Spleen (tissue), 7 donors: ENCODE results near the gene ISY1.

ENCODE experiments used
- POLR2A ChIP-seq, 3 donors: fragments of 450-650 bp; IDR thresholded peaks; one replicate each; pipeline ENCODE4 v1.5.1; 2017; ENCODE audit warnings: antibody characterized with exemption in 3 of 3, mild to moderate bottlenecking in 1 of 3
- POLR2AphosphoS5 ChIP-seq, 3 donors: sonication (generic); formaldehyde crosslinking; IDR thresholded peaks; one replicate each; pipeline ENCODE4 v1.5.1; 2017; ENCODE audit warnings: antibody characterized with exemption in 3 of 3
- TF ChIP-seq, protein P1 (sequence below), 11 experiments: fragments of 200-600 bp in 7 of 11; fragments of 450-650 bp in 4 of 11; sonication (generic) in 4 of 11; IDR thresholded peaks in 8 of 11; conservative IDR thresholded peaks in 3 of 11; 1 replicate in 7 of 11; 2 replicates in 4 of 11; pipeline versions ENCODE4 v1.4.0 to v1.8.0; 2016 to 2021; ENCODE audit warnings: antibody characterized with exemption in 11 of 11, inconsistent platforms in 4 of 11, mild to moderate bottlenecking in 1 of 11
- donor health status: DM: no; HTN: no; CAD: no; lungs with moderate emphysema.
- donor health status: DM: no; HTN: no; CAD: no.
- donor health status: DM: no; HTN: no; CAD: no.

- TF ChIP-seq, protein P1, sequence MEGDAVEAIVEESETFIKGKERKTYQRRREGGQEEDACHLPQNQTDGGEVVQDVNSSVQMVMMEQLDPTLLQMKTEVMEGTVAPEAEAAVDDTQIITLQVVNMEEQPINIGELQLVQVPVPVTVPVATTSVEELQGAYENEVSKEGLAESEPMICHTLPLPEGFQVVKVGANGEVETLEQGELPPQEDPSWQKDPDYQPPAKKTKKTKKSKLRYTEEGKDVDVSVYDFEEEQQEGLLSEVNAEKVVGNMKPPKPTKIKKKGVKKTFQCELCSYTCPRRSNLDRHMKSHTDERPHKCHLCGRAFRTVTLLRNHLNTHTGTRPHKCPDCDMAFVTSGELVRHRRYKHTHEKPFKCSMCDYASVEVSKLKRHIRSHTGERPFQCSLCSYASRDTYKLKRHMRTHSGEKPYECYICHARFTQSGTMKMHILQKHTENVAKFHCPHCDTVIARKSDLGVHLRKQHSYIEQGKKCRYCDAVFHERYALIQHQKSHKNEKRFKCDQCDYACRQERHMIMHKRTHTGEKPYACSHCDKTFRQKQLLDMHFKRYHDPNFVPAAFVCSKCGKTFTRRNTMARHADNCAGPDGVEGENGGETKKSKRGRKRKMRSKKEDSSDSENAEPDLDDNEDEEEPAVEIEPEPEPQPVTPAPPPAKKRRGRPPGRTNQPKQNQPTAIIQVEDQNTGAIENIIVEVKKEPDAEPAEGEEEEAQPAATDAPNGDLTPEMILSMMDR (IDR thresholded peaks at IDR 0.05 in 8 of 11, conservative IDR thresholded peaks at IDR 0.05 in 3 of 11) = no peak
- no peak for TF ChIP-seq POLR2AphosphoS5 (IDR thresholded peaks at IDR 0.05)
- TF ChIP-seq POLR2A (IDR thresholded peaks at IDR 0.05) = no peak
Observed at GRCh38 chr3:129105862-129106261, 55.0 kb downstream of the ISY1 start.
